GM12864 (cell line): ENCODE measurements around the gene CATSPERD.
"Not testable (repeated sequence)": the region's sequence is repeated elsewhere in the genome, so short reads cannot be mapped to it uniquely, and the experiment has no call there.

ENCODE experiments used
- DNase-seq: peaks from one replicate; pipeline ENCODE4 v3.0.0-alpha.2; 2011; ENCODE audit warnings: low read depth
- H3K4me3 ChIP-seq: 2 replicates; pipeline ENCODE4 v1.5.1; 2011; ENCODE audit warnings: mild to moderate bottlenecking, low read depth, low read length, control low read depth
- TF ChIP-seq, protein P1 (sequence below): IDR thresholded peaks from 2 replicates; pipeline ENCODE4 v1.5.1; 2011; ENCODE audit warnings: low read depth, mild to moderate bottlenecking, moderate library complexity, low read length, control low read depth, inconsistent platforms; ENCODE audit errors: missing control alignments

Gene CATSPERD

DNA sequence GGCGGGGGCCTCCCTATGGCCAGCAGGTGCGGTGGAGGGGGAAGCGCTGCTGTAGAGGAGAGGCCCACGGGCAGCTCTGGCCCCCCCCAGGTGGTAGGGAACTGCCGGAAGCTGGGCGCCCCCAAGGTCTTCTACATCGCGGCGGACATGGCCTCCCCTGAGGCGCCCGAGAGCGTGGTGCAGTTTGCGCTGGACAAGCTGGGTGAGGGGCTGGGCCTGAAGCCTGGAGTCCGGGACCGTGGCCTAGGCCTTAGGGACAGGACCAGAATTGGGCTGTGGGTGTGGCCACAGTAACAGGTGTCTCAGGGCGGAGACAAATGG, 34.2 kb upstream of the CATSPERD start:
- DNase-seq: no peak
- TF ChIP-seq, protein P1, sequence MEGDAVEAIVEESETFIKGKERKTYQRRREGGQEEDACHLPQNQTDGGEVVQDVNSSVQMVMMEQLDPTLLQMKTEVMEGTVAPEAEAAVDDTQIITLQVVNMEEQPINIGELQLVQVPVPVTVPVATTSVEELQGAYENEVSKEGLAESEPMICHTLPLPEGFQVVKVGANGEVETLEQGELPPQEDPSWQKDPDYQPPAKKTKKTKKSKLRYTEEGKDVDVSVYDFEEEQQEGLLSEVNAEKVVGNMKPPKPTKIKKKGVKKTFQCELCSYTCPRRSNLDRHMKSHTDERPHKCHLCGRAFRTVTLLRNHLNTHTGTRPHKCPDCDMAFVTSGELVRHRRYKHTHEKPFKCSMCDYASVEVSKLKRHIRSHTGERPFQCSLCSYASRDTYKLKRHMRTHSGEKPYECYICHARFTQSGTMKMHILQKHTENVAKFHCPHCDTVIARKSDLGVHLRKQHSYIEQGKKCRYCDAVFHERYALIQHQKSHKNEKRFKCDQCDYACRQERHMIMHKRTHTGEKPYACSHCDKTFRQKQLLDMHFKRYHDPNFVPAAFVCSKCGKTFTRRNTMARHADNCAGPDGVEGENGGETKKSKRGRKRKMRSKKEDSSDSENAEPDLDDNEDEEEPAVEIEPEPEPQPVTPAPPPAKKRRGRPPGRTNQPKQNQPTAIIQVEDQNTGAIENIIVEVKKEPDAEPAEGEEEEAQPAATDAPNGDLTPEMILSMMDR: no peak
- H3K4me3 ChIP-seq: peak overlapping the region; percentile 73

DNA sequence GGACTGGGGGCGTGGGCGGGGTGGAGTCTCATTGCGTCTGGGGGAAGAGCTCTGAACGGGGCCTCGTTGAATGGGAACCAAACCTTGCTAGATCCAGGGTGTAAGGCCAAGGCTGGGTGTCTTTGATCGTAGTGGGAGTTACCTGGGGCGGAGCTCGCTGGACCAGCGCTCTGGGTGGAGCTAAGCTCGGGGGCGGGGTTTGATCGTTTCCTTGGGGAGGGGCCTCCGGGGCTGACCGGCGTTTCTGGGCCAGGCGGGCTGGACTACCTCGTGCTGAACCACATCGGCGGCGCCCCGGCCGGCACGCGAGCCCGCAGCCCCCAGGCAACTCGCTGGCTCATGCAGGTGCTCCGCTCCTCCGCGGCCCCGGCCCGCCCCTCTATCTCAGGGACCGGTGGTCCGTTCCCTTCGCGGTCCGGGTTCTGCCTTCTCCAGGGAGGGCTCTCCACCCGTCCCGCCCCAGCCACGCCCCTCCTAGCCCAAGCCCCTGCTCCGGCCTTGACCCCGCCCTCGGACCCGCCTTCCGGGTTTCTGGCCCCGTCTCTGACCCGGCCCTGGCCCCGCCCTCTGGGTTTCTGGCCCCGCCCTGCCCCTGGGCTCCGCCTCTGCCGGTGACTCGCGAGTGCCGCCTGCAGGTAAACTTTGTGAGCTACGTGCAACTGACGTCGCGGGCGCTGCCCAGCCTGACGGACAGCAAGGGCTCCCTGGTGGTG, 33.6 kb upstream of the CATSPERD start:
- DNase-seq: peak; percentile 84
- peak overlapping the region; percentile 73 for H3K4me3 ChIP-seq
- TF ChIP-seq, protein P1: peak; percentile 86

DNA sequence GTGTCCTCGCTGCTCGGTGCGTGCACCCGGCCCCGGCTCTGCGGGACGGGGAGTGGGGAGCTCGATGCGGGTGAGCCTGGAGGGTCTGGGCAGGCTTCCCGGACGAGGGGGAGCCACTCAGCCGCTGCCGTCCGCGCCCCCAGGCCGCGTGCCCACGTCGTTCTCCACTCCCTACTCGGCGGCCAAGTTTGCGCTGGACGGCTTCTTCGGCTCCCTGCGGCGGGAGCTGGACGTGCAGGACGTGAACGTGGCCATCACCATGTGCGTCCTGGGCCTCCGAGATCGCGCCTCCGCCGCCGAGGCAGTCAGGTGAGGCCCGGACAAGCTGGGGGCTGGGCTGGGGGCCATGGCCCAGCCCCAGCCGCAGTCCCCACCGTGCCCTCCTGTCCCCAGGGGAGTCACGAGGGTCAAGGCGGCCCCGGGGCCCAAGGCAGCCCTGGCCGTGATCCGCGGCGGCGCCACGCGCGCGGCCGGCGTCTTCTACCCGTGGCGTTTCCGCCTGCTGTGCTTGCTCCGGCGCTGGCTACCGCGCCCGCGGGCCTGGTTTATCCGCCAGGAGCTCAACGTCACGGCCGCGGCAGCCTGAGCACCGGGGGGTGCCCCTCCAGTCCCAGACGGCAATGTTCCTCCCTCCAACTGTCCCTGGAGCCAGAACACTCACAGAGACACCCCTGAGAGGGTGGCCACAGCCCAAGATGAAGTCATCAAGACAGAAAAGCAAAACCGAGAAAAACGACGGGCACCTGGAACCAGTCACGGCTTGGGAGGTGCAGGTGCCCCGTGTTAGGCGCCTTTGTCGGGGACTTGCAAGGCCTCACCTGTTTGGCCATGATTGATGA, 32.9 kb upstream of the CATSPERD start:
- no peak for DNase-seq
- TF ChIP-seq, protein P1: no peak
- H3K4me3 ChIP-seq: no peak overlapping the region

DNA sequence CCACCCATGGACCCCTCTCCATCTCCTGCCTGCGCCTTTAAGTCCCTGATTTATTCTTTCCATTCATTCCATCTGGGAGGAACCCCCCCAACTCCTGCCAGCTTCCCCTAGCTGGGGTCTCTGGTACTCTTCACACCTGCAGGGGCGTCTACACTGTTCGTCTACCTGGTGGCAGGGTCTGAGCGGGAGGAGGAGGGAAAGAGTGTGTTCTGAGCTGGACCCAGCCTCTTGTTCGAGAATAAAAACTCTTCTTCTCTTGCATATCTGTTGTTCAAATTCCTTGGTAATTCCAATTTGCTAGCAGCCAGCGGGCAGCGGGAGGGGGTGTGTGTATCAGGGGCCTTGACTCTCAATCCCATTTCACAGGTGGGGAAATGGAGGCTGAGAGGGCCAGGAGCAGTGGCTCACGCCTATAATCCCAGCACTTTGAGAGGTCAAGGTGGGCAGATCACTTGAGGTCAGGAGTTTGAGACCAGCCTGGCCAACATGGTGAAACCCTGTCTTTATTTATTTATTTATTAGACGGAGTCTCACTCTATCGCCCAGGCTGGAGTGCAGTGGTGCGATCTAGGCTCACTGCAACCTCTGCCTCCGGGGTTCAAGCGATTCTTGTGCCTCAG, 32.1 kb upstream of the CATSPERD start:
- not testable (repeated sequence) for DNase-seq

DNA sequence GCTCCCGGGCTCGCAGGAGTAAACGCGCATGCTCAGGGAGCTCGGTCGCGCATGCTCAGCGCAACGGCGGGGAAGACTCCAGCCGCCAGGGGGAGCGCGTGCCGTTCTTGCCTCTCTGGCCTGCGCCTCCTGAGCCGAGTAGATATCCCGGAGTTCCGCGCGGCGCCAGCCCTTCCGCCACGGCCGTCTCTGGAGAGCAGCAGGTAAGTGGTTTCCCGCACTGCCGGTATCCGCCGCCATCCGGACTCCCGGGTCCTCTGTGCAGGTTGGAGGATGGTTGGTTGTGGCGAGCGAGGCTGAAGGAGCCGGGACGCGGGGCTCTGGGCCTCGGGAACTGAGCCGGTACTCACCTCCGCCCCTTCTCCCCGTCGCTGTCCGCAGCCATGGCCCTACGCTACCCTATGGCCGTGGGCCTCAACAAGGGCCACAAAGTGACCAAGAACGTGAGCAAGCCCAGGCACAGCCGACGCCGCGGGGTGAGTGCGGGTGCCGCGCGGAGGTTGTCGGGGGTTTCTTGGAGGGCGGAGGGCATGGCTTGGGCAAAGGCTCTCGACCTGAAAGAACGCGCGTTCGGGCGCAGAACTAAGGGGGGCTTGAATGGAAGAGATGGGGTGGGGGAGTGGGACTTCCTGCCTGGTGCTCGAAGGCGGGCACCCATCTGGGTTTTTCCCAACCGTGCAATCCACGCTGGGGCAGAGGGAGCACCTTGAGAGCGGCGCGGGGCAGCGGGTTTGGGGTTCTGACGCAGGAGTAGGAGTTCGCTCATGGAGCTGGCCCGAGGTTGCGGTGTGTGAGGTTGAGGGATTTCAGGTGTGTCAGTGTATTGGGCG, 30.1 kb upstream of the CATSPERD start, which contains the start of gene RPL36:
Gene RPL36 (plus strand): TSS at position 171 of the 830 bp plus-strand sequence. CDS start 213 bp downstream, at position 384.
- TF ChIP-seq, protein P1: peak; percentile 99
- H3K4me3 ChIP-seq: peak within 1 kb of the TSS; percentile 88
- DNase-seq: peak; percentile 87

More for the DNA sequence above, 32.1 kb upstream of the CATSPERD start:
- not testable (repeated sequence) for H3K4me3 ChIP-seq

DNA sequence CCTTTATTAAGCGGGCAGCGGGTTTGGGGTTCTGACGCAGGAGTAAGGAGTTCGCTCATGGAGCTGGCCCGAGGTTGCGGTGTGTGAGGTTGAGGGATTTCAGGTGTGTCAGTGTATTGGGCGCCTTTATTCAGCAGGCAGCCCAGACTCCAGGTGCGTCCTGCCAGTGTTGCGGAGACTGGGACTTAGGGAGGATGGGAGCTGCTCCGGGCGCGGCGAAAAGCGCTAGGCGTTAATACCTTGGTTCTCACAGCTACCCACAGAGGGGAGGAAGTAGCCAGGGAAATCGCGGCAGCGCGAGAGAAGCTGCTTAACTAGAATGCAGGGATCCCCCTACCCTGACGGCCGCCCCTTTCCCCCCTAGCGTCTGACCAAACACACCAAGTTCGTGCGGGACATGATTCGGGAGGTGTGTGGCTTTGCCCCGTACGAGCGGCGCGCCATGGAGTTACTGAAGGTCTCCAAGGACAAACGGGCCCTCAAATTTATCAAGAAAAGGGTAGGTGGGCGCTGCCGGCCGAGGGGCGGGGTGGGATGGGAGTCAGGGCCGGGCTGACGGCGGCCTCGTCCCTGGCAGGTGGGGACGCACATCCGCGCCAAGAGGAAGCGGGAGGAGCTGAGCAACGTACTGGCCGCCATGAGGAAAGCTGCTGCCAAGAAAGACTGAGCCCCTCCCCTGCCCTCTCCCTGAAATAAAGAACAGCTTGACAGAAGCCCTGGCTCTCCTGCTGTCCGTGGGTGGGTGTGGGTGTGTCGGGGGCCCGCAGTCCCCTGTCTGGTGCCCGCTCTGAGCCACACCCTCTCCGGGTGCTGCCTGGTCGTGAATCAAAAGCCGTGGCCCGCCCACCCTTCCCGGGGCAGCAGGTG, 29.2 kb upstream of the CATSPERD start:
- H3K4me3 ChIP-seq: peak overlapping the region; percentile 88
- TF ChIP-seq, protein P1: no peak
- no peak for DNase-seq
